Stimulated activated CD4-positive, alpha-beta T cell treated with anti-CD3 and anti-CD28 coated beads, Interleukin-15, amount 100 ng/mL, for 1 hour (primary cell): ENCODE measurements around the gene CA14.
"Not testable (repeated sequence)": the region's sequence is repeated elsewhere in the genome, so short reads cannot be mapped to it uniquely, and the experiment has no call there.

Experiments
- DNase-seq, 2 donors: peaks; one replicate each; pipeline ENCODE4 v3.0.0-alpha.2; 2020; ENCODE audit warnings: low read depth in 1 of 2, low spot score in 1 of 2

Gene CA14

GRCh38 chr1:150257624-150258585 lies at the start of gene CA14:
Gene CA14 (plus strand): TSS chr1:150257774. CDS start chr1:150258129, 355 bp downstream.
- no peak for DNase-seq

GRCh38 chr1:150208460-150208859 lies 49.1 kb upstream of the CA14 start:
- DNase-seq, result not testable (repeated sequence)

GRCh38 chr1:150210091-150210490 lies 47.5 kb upstream of the CA14 start:
- DNase-seq, result no peak

GRCh38 chr1:150210706-150211105 lies 46.9 kb upstream of the CA14 start:
- DNase-seq, result no peak

- no peak for DNase-seq
Observed at GRCh38 chr1:150212070-150212469, 45.5 kb upstream of the CA14 start.

- DNase-seq, result peak; percentile 75 to 79
Observed at GRCh38 chr1:150213170-150214098, 44.1 kb upstream of the CA14 start.

GRCh38 chr1:150214099-150214756 lies 43.3 kb upstream of the CA14 start:
- DNase-seq, result not testable (repeated sequence)

- not testable (repeated sequence) for DNase-seq
Observed at GRCh38 chr1:150215855-150216254, 41.7 kb upstream of the CA14 start.

GRCh38 chr1:150221552-150221951 lies 36.0 kb upstream of the CA14 start:
- DNase-seq, result no peak

- no peak for DNase-seq
Observed at GRCh38 chr1:150224983-150225382, 32.6 kb upstream of the CA14 start.

GRCh38 chr1:150225546-150225945 lies 32.0 kb upstream of the CA14 start:
- DNase-seq, result no peak

- DNase-seq, result no peak
Observed at GRCh38 chr1:150226486-150226885, 31.1 kb upstream of the CA14 start.

GRCh38 chr1:150227228-150227627 lies 30.3 kb upstream of the CA14 start:
- DNase-seq, result no peak

- not testable (repeated sequence) for DNase-seq
Observed at GRCh38 chr1:150228246-150228645, 29.3 kb upstream of the CA14 start.

- not testable (repeated sequence) for DNase-seq
Observed at GRCh38 chr1:150232921-150233320, 24.7 kb upstream of the CA14 start.

GRCh38 chr1:150233359-150234308 lies 23.9 kb upstream of the CA14 start:
- peak in 1 of 2 donors; percentile 54 for DNase-seq

GRCh38 chr1:150234309-150234565 lies 23.3 kb upstream of the CA14 start:
- DNase-seq, result no peak

GRCh38 chr1:150234566-150235293 lies 22.8 kb upstream of the CA14 start:
- DNase-seq, result peak; percentile 76 to 81

- peak; percentile 13 to 16 for DNase-seq
Observed at GRCh38 chr1:150235294-150235851, 22.2 kb upstream of the CA14 start.
